ENCODE data around the gene OR51B4.
"Not testable (repeated sequence)": the region's sequence is repeated elsewhere in the genome, so short reads cannot be mapped to it uniquely, and the experiment has no call there.

OR51B4 gene, protein sequence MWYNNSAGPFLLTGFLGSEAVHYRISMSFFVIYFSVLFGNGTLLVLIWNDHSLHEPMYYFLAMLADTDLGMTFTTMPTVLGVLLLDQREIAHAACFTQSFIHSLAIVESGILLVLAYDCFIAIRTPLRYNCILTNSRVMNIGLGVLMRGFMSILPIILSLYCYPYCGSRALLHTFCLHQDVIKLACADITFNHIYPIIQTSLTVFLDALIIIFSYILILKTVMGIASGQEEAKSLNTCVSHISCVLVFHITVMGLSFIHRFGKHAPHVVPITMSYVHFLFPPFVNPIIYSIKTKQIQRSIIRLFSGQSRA

DNA sequence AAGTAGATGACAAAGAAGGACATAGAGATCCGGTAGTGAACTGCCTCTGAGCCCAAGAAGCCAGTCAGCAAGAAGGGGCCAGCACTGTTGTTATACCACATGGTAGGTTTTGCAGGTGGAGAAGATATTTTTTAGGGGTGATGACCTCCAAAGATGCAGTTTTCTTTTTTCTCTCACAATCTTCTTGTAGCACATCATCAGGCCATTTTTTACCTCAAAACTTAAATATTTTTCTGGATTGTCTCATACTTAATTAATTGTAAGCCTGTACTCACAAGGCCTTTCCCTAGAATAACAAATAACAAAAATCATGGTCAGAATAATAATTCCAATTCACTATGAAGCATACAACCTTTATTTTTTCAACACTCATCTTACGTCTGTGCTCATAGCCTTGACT is at the start of gene OR51B4:
TSS of gene OR51B4 (minus strand) at position 101 of the 400 bp plus-strand sequence. CDS start at position 101, 0 bp downstream.
- H2AFZ ChIP-seq (ENCODE audit: low read depth, low read length) = no peak within 1 kb of the TSS
- no peaks in the 10 kb centered on the region for H3K27me3 ChIP-seq (ENCODE audit: insufficient read depth, low read length)
- no peaks in the 10 kb centered on the region for H3K4me1 ChIP-seq (ENCODE audit: insufficient read depth, low read length)
- no peaks in the 10 kb centered on the region for H3K36me3 ChIP-seq (ENCODE audit: insufficient read depth, low read length)
- no peaks in the 10 kb centered on the region for H3K9me3 ChIP-seq (ENCODE audit: low read length)
- H3K4me3 ChIP-seq (ENCODE audit: low read length) = no peak within 1 kb of the TSS

DNA sequence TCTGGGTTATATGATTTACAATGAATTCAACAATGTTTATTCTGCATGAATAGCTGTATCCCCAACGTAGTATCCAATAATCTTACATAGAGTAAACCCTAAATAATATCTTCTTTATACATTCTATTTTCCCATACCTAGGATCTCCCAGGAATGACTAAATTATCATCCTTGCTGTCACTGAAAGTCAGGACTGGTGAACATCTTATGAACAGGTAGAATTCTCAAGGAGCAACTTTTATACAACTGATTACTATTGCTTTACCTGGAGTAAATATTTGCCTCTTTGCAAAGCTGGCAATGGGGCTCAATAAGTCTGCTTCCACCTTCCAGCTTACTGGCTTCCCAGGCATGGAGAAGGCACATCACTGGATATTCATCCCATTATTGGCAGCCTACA is 49.5 kb upstream of the OR51B4 start, which contains the start of gene OR51B6:
TSS of gene OR51B6 (plus strand) at position 301 of the 400 bp plus-strand sequence. CDS start at position 301, 0 bp downstream.
- Histone ChIP-seq H2AFZ (ENCODE audit: low read depth, low read length) (no peak within 1 kb of the TSS), H3K9me3 (ENCODE audit: low read length) (no peaks in the 10 kb centered on the region), H3K4me1 (ENCODE audit: insufficient read depth, low read length) (no peaks in the 10 kb centered on the region)

DNA sequence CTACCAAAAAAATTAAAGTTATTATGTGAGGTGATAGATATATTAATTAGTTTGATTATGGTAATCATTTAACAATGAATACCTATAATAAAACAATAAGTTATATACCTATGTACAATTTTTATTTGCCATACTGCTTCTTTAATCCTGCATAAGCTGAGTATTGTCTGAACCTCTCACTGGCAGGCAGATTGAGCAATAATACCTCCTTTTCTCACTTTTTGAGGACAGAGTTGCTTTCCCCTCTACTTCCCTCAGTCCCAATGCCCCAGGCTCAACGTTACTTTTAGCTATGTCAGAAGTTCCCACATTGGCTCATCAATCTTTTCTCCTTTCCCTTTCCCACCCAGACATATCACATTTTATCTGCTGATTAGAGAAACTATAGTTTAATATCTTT is 47.8 kb upstream of the OR51B4 start:
- no peaks in the 10 kb centered on the region for H3K4me1 ChIP-seq (ENCODE audit: insufficient read depth, low read length)
- no peaks in the 10 kb centered on the region for H3K27me3 ChIP-seq (ENCODE audit: insufficient read depth, low read length)
- no peak overlapping the region for H3K4me3 ChIP-seq (ENCODE audit: low read length)
- no peaks in the 10 kb centered on the region for H3K36me3 ChIP-seq (ENCODE audit: insufficient read depth, low read length)
- no peak overlapping the region for H2AFZ ChIP-seq (ENCODE audit: low read depth, low read length)
- no peaks in the 10 kb centered on the region for H3K9me3 ChIP-seq (ENCODE audit: low read length)

More for the DNA sequence above, 49.5 kb upstream of the OR51B4 start, which contains the start of gene OR51B6:
- Histone ChIP-seq H3K36me3 (ENCODE audit: insufficient read depth, low read length) (no peaks in the 10 kb centered on the region), H3K4me3 (ENCODE audit: low read length) (no peak within 1 kb of the TSS), H3K27me3 (ENCODE audit: insufficient read depth, low read length) (no peaks in the 10 kb centered on the region)

DNA sequence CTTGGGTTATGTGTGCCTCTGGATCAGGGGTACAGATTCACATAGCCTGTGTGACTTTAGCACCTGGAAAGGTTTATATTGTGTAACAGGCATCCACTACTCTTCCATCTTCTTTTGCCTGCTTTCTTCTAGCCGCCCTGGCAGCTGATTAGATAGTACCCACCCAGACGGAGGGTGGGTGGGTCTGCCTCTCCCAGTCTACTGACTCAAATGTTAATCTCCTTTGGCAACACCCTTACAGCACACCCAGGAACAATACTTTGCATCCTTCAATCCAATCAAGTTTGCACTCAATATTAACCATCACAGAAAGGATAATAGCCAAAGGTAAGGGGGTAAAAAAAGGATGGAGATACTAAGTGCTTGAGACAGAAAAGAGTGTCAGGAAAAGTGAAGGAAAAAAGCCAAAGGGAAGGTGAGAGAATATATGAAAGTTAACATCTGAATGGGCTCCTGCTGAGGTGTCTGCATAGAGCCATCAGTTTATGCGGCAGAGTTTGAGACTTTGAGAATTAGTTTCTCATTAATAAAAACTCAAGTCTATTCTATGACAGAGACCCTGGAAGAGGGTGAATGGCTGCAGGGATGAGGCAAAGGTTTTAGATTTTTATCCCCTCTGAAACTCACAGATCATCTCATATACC is 46.9 kb upstream of the OR51B4 start:
- Histone ChIP-seq H2AFZ (ENCODE audit: low read depth, low read length) (no peak overlapping the region), H3K4me1 (ENCODE audit: insufficient read depth, low read length) (no peaks in the 10 kb centered on the region)

DNA sequence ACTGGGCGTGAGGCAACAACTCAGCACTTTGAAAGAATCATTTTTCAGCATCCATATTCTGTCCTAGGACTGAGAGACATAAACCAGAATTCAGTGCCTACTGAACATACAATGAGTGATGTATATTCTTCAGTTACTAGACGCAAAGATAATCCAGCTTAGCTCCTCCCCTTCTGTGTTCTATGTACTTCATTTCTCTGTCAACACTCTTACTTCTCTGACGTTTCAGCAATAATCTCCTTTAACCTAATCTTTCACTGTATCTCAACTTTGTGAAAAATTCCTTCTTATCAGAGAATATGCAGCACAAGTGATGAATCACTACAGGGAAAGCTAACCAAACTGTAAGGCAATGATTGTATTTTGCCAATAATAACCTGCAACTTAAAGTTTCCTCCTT is 44.1 kb upstream of the OR51B4 start:
- Histone ChIP-seq H3K27me3 (ENCODE audit: insufficient read depth, low read length) (no peaks in the 10 kb centered on the region), H3K9me3 (ENCODE audit: low read length) (no peaks in the 10 kb centered on the region), H2AFZ (ENCODE audit: low read depth, low read length) (no peak overlapping the region), H3K4me3 (ENCODE audit: low read length) (no peak overlapping the region), H3K4me1 (ENCODE audit: insufficient read depth, low read length) (no peaks in the 10 kb centered on the region), H3K36me3 (ENCODE audit: insufficient read depth, low read length) (no peaks in the 10 kb centered on the region)

More for the DNA sequence above, 46.9 kb upstream of the OR51B4 start:
- H3K9me3 ChIP-seq (ENCODE audit: low read length) = no peaks in the 10 kb centered on the region
- no peaks in the 10 kb centered on the region for H3K36me3 ChIP-seq (ENCODE audit: insufficient read depth, low read length)
- H3K4me3 ChIP-seq (ENCODE audit: low read length) = no peak overlapping the region
- no peaks in the 10 kb centered on the region for H3K27me3 ChIP-seq (ENCODE audit: insufficient read depth, low read length)

DNA sequence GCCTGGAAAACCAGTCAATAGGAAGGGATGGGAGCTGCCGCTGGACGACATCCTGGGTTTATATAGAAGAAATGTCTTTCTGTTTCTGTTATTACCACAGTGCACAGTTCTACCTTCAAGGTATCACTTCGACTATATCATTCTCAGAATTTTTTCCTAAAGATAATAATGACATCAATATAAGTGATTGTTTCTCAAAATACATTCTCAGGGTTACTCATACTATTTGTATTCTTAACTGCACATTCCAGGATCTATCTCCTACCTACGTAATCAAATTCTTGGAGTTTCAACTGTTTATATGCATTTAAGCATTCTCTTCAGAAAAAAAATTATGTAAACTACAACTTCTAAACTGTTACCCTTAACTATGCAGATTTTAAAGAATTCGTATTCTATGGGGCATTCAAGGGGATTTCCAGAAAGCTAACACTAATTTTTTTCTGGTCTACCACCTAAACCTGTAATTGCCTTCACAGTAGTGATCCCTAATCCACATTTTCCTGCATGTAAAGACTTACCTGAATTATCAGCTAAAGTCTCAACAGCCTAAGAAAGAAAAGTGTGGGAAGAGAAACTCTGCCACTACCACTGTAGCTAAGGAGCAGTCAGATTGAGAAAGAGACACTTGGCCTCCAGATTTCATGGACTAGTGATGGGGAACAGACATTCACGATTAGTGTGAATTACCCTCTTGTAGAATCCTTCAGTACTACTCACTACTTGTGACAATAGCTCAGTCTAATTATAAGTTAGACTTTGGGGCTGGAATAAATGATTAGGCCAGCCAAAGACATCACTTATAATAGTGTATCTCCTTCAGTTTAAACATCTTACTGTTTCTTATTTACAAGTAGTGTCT is 42.0 kb upstream of the OR51B4 start, which contains the start of gene OR51B5:
TSS of gene OR51B5 (minus strand) at position 51 of the 862 bp plus-strand sequence. CDS start at position 51, 0 bp downstream.
- no peaks in the 10 kb centered on the region for H3K36me3 ChIP-seq (ENCODE audit: insufficient read depth, low read length)
- no peaks in the 10 kb centered on the region for H3K27me3 ChIP-seq (ENCODE audit: insufficient read depth, low read length)
- H3K9me3 ChIP-seq (ENCODE audit: low read length) = no peaks in the 10 kb centered on the region
- H2AFZ ChIP-seq (ENCODE audit: low read depth, low read length) = no peak within 1 kb of the TSS
- no peak within 1 kb of the TSS for H3K4me3 ChIP-seq (ENCODE audit: low read length)
- H3K4me1 ChIP-seq (ENCODE audit: insufficient read depth, low read length) = no peaks in the 10 kb centered on the region

DNA sequence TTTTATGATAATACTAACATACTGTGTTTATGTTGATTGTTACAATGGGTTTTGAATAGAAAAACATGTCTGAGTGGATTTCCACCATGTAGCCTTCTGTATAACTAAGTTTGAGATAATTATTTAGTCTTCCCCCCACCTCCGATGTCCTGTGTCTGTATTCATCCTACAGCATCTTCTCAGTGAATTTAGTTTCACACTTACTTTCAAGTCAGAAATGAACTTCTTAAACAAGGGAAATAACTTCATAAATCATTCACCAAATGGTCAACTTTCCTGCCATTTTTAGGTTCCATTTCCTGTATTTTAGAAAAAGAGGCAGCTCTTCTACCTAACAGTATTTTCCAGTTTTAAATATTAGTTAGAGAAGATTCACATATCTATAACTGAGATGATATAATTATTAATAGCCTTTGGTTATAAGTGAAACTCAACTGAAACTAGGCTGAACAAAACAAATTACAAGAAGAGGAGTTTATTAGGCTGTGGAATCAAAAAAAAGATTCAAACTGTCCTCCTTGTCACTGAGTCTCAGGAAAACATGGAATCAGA is 38.1 kb upstream of the OR51B4 start:
- Histone ChIP-seq H3K9me3 (ENCODE audit: low read length) (no peaks in the 10 kb centered on the region), H2AFZ (ENCODE audit: low read depth, low read length) (no peak overlapping the region), H3K36me3 (ENCODE audit: insufficient read depth, low read length) (no peaks in the 10 kb centered on the region), H3K27me3 (ENCODE audit: insufficient read depth, low read length) (no peaks in the 10 kb centered on the region), H3K4me3 (ENCODE audit: low read length) (no peak overlapping the region), H3K4me1 (ENCODE audit: insufficient read depth, low read length) (no peaks in the 10 kb centered on the region)

DNA sequence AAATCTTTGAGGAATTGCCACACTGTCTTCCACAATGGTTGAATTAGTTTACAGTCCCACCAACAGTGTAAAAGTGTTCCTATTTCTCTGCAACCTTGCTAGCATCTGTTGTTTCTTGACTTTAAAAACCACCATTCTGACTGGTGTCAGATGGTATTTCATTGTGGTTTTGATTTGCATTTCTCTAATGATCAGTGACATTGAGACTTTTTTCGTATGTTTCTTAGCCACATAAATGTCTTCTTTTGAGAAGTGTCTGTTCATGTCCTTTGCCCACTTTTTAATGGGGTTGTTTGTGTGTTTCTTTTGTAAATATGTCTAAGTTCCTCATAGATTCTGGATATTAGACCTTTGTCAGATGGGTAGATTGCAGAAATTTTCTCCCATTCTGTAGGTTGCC is 35.5 kb upstream of the OR51B4 start:
- H3K4me3 ChIP-seq (ENCODE audit: low read length); H3K4me1 ChIP-seq (ENCODE audit: insufficient read depth, low read length); H3K9me3 ChIP-seq (ENCODE audit: low read length); H3K27me3 ChIP-seq (ENCODE audit: insufficient read depth, low read length); H2AFZ ChIP-seq (ENCODE audit: low read depth, low read length); H3K36me3 ChIP-seq (ENCODE audit: insufficient read depth, low read length): not testable (repeated sequence)

DNA sequence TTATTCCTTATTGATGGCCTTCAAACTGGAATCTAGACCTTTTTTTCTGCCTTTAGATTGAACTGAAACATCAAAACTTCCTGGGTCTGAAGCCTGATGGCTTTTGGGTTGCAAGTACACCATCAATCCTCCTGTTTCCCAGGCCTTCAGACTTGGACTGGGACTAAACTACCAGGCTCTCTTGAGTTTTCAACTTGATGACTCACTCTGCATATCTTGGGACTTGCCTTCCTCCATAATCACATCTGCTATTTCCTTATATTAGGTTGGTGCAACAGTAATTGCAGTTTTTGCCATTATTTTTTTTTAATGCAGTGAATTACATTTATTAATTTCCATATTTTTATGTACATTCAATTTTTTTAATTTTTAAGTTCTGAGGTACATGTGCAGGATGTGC is 34.6 kb upstream of the OR51B4 start:
- Histone ChIP-seq H3K4me1 (ENCODE audit: insufficient read depth, low read length) (no peaks in the 10 kb centered on the region), H3K27me3 (ENCODE audit: insufficient read depth, low read length) (no peaks in the 10 kb centered on the region), H3K4me3 (ENCODE audit: low read length) (no peak overlapping the region), H3K9me3 (ENCODE audit: low read length) (no peaks in the 10 kb centered on the region), H3K36me3 (ENCODE audit: insufficient read depth, low read length) (no peaks in the 10 kb centered on the region), H2AFZ (ENCODE audit: low read depth, low read length) (no peak overlapping the region)

DNA sequence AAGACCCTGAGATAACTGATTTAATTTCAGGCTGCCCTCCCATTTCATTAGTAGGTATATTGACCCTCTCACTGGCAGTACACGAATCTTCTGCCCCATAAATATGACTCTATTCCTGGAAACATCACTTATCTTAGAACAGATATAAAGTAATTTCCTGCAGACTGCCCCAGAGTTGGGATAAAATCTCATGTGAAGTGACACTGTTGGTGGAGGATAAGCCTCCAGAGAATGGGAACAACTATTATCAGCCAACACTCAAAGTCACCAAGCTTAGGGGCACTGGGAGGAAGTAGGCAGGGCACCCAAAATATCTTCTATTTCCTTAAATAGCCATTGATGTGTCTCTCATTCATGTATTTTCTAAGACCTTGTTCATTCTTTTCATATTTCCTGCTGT is 33.4 kb upstream of the OR51B4 start:
- Histone ChIP-seq H3K9me3 (ENCODE audit: low read length) (no peaks in the 10 kb centered on the region), H3K27me3 (ENCODE audit: insufficient read depth, low read length) (no peaks in the 10 kb centered on the region), H3K4me3 (ENCODE audit: low read length) (no peak overlapping the region), H3K4me1 (ENCODE audit: insufficient read depth, low read length) (no peaks in the 10 kb centered on the region), H2AFZ (ENCODE audit: low read depth, low read length) (no peak overlapping the region), H3K36me3 (ENCODE audit: insufficient read depth, low read length) (no peaks in the 10 kb centered on the region)

DNA sequence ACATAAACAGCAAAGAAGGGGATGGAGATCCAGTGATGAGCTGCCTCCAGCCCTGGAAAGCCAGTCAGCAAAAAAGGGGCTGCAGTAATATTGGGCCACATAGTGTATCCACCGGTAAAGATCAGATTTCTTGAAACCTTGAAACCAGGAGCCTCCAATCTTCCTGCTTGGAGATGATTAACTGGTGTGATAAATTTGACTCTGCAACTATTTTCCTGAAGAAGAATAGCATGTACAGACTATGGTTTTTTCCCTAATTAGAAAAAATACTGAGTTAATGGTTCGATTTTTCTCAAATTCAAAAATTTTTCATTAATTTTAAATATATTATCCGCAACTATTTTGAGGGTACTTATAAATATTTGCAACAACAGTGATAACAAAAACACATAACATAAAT is 22.5 kb upstream of the OR51B4 start, which contains the start of gene OR51B2:
TSS of gene OR51B2 (minus strand) at position 101 of the 400 bp plus-strand sequence. CDS start at position 101, 0 bp downstream.
- Histone ChIP-seq H3K27me3 (ENCODE audit: insufficient read depth, low read length) (no peaks in the 10 kb centered on the region), H3K4me3 (ENCODE audit: low read length) (no peak within 1 kb of the TSS), H3K36me3 (ENCODE audit: insufficient read depth, low read length) (no peaks in the 10 kb centered on the region), H2AFZ (ENCODE audit: low read depth, low read length) (no peak within 1 kb of the TSS), H3K4me1 (ENCODE audit: insufficient read depth, low read length) (no peaks in the 10 kb centered on the region), H3K9me3 (ENCODE audit: low read length) (no peaks in the 10 kb centered on the region)

DNA sequence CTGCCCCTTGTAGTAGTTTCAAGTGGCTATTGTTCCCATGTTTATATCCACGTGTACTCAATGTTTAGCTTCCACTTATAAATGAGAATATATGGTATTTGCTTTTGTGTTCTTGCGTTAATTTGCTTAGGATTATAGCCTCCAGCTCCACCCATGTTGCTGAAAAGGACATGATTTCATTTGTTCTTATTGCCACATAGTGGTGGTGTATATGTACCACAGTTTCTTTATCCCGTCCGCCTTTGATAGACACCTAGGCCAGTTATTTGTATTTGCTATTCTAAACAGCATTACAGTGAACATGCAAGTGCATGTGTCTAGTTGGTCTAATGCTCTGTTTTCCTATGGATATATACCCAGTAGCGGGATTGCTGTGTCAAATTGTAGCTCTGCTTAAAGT is 15.5 kb upstream of the OR51B4 start:
- H2AFZ ChIP-seq (ENCODE audit: low read depth, low read length) = no peak overlapping the region
- H3K4me3 ChIP-seq (ENCODE audit: low read length) = no peak overlapping the region
- no peaks in the 10 kb centered on the region for H3K9me3 ChIP-seq (ENCODE audit: low read length)
- H3K36me3 ChIP-seq (ENCODE audit: insufficient read depth, low read length) = no peaks in the 10 kb centered on the region
- no peaks in the 10 kb centered on the region for H3K27me3 ChIP-seq (ENCODE audit: insufficient read depth, low read length)
- no peaks in the 10 kb centered on the region for H3K4me1 ChIP-seq (ENCODE audit: insufficient read depth, low read length)
